Tibial nerve (tissue), 4 donors: ENCODE data around the gene MT1E. TPM values are rescaled to one million over a fixed set of nuclear protein-coding genes. Genes with fewer than 3 reads are reported as not detected.
A peak's percentile ranks its signal among the peaks of the same experiment; 100 is the strongest.

Experiments used
- DNase-seq, 2 donors: peaks; one replicate each; pipeline ENCODE4 v3.0.0-alpha.2; 2019; ENCODE audit warnings: low spot score in 2 of 2
- H3K27ac ChIP-seq, 4 donors: fragments of 200-600 bp; sonication (generic) in 3 of 4; one replicate each; pipeline ENCODE4 v1.5.1; 2017 to 2019; ENCODE audit warnings: mild to moderate bottlenecking in 1 of 4
- H3K27me3 ChIP-seq, 2 donors: fragments of 200-600 bp; sonication (generic) in 1 of 2; one replicate each; pipeline versions ENCODE4 v1.5.1 to v1.6.0; 2017 to 2019
- H3K36me3 ChIP-seq, 3 donors: fragments of 200-600 bp; sonication (generic); one replicate each; pipeline ENCODE4 v1.5.1; 2018 to 2019
- H3K4me1 ChIP-seq, 4 donors: fragments of 200-600 bp; sonication (generic) in 3 of 4; one replicate each; pipeline ENCODE4 v1.5.1; 2017 to 2019
- H3K4me3 ChIP-seq, 4 donors: fragments of 200-600 bp; sonication (generic) in 3 of 4; one replicate each; pipeline ENCODE4 v1.5.1; 2017 to 2019; ENCODE audit warnings: mild to moderate bottlenecking in 1 of 4, moderate library complexity in 1 of 4
- H3K9me3 ChIP-seq, 4 donors: fragments of 200-600 bp; sonication (generic) in 3 of 4; one replicate each; pipeline ENCODE4 v1.5.1; 2017 to 2019
- EP300 ChIP-seq, 2 donors: sonication (generic); formaldehyde crosslinking; IDR thresholded peaks; one replicate each; pipeline ENCODE4 v1.6.1; 2017; ENCODE audit warnings: antibody characterized with exemption in 2 of 2, mild to moderate bottlenecking in 1 of 2
- POLR2A ChIP-seq, 2 donors: fragments of 450-650 bp; IDR thresholded peaks; one replicate each; pipeline ENCODE4 v1.6.1; 2017; ENCODE audit warnings: antibody characterized with exemption in 2 of 2, mild to moderate bottlenecking in 2 of 2, moderate library complexity in 2 of 2
- WGBS, 2 donors: methylation state at CpG; one replicate each; pipeline ENCODE4 v1.1.5; 2018; 5-methylcytosine and 5-hydroxymethylcytosine counted together
- total RNA-seq, 4 donors: library from RNA; depleted of rRNA; stranded (reverse); fragments of >200 nt; gene quantifications; one replicate each; pipeline ENCODE4 v1.1.0, GENCODE V29; 2016
- TF ChIP-seq, protein P1 (sequence below), 5 experiments: fragments of 200-600 bp in 3 of 5; fragments of 450-650 bp in 2 of 5; sonication (generic) in 3 of 5; IDR thresholded peaks; one replicate each; pipeline ENCODE4 v1.5.1; 2016 to 2019; ENCODE audit warnings: antibody characterized with exemption in 5 of 5, mild to moderate bottlenecking in 3 of 5, moderate library complexity in 2 of 5

Gene MT1E
- total RNA-seq, 4 donors from 2014 or later: 229 to 1,068 (median 290) TPM

DNA sequence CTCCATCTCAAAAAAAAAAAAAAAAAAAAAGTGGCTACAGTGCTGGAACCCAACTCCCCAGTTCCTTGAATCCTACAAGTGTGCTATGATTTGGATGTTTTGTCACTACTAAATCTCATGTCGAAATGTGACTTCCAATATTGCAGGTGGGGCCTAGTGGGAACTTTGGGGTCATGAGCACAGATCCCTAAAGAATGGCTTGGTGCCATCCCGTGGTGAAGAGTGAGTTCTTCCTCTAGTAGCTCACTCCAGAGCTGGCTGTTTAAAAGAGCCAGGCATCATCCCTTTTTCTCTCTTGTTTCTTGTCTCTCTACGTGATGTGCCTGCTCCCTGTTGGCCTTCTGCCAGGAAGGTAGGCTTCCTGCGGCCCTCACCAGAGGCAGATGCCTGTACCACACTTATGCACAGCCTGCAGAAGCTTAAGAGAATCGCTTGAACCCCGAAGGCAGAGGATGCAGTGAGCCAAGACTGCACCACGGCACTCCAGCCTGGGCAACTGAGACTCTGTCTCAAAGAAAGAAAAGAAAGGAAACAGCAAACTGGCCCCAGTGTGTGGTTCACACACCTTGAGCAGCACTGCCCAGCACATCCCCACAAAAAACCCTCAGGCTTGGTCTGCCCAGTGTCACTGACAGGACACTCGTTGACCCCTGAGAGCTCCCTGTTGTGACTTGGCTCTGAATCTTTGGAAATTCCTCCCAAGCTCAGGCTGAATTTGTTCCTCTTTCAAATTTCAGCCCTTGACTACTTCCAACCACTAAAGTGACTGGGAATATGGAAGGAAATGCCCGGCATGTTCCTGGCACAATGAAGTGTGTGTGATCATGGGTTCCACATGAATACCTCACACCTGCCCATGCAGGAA, 3.1 kb downstream of the MT1E start:
- H3K36me3 ChIP-seq: no peaks in the 10 kb centered on the region
- H3K27ac ChIP-seq: peak overlapping the region in 3 of 4 donors; percentile 35 to 93 (median 82)
- no peak overlapping the region for H3K4me3 ChIP-seq
- H3K4me1 ChIP-seq: peaks cover 0 to 56% (median 15%) of the 10 kb centered on the region in 4 donors
- DNase-seq: no peak
- TF ChIP-seq, protein P1, sequence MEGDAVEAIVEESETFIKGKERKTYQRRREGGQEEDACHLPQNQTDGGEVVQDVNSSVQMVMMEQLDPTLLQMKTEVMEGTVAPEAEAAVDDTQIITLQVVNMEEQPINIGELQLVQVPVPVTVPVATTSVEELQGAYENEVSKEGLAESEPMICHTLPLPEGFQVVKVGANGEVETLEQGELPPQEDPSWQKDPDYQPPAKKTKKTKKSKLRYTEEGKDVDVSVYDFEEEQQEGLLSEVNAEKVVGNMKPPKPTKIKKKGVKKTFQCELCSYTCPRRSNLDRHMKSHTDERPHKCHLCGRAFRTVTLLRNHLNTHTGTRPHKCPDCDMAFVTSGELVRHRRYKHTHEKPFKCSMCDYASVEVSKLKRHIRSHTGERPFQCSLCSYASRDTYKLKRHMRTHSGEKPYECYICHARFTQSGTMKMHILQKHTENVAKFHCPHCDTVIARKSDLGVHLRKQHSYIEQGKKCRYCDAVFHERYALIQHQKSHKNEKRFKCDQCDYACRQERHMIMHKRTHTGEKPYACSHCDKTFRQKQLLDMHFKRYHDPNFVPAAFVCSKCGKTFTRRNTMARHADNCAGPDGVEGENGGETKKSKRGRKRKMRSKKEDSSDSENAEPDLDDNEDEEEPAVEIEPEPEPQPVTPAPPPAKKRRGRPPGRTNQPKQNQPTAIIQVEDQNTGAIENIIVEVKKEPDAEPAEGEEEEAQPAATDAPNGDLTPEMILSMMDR (IDR thresholded peaks at IDR 0.05): no peak
- no peak for TF ChIP-seq POLR2A (IDR thresholded peaks at IDR 0.05)
- TF ChIP-seq EP300 (IDR thresholded peaks at IDR 0.05): no peak
- no peaks in the 10 kb centered on the region for H3K9me3 ChIP-seq
- peaks cover 0 to 5% of the 10 kb centered on the region in 2 donors for H3K27me3 ChIP-seq
- 72 to 73% methylated on average over 9 of the region's 9 CpGs for WGBS, 2 donors

DNA sequence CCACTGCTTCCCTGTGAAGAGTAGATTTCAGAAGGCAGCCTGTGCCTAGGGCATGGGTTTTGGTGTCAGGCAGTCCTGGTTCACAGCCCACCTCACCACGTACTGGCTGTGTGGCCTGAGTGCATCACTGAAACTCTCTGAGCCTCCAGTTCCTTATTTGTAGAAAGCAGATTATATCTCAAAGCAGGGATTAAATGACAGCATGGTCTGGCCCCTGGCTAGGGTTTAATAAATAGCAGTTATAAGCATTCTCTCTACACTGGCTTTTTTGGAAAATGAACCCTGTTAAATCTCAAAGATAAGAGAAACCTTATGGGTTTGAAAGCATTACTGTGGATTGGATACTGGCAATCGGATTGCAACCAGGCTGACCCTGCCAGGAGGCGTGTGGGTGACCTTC, 4.0 kb downstream of the MT1E start:
- H3K4me3 ChIP-seq: no peak overlapping the region
- no peaks in the 10 kb centered on the region for H3K36me3 ChIP-seq
- H3K27me3 ChIP-seq: peaks cover 0 to 7% of the 10 kb centered on the region in 2 donors
- H3K4me1 ChIP-seq: peaks cover 0 to 62% (median 15%) of the 10 kb centered on the region in 4 donors
- H3K27ac ChIP-seq: peak overlapping the region in 1 of 4 donors; percentile 93
- no peaks in the 10 kb centered on the region for H3K9me3 ChIP-seq
- no peak for TF ChIP-seq EP300 (IDR thresholded peaks at IDR 0.05)
- TF ChIP-seq POLR2A (IDR thresholded peaks at IDR 0.05): no peak
- TF ChIP-seq, protein P1 (IDR thresholded peaks at IDR 0.05): no peak
- WGBS, 2 donors: 79 to 88% methylated on average over 3 of the region's 3 CpGs
- DNase-seq: no peak

DNA sequence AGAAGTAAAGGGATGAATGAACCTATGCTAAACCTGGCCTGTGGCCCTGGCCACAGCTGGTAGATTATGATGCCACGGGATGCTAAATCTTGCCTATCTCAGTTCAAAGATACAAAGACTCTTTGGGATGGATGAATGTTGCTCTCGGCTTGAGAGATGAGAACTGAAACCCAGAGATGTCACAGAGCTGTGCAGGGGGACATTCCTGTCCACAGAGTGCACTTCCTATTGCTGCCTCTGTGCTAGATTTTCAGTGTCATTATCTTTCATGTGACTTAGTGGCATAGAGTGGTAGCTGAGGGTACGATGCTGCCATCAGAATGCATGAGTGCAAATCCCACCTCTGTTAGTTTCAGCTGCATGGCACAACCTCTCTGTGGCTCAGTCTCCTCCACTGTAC, 4.6 kb downstream of the MT1E start:
- no peaks in the 10 kb centered on the region for H3K36me3 ChIP-seq
- H3K27ac ChIP-seq: peak overlapping the region in 2 of 4 donors; percentile 41 to 94
- peaks cover 0 to 13% of the 10 kb centered on the region in 2 donors for H3K27me3 ChIP-seq
- peaks cover 0 to 62% (median 18%) of the 10 kb centered on the region in 4 donors for H3K4me1 ChIP-seq
- WGBS, 2 donors: 80 to 81% methylated on average over 3 of the region's 3 CpGs
- no peaks in the 10 kb centered on the region for H3K9me3 ChIP-seq
- no peak overlapping the region for H3K4me3 ChIP-seq
- TF ChIP-seq POLR2A (IDR thresholded peaks at IDR 0.05) (no peak), EP300 (IDR thresholded peaks at IDR 0.05) (no peak)
- TF ChIP-seq, protein P1 (IDR thresholded peaks at IDR 0.05): no peak
- no peak for DNase-seq

DNA sequence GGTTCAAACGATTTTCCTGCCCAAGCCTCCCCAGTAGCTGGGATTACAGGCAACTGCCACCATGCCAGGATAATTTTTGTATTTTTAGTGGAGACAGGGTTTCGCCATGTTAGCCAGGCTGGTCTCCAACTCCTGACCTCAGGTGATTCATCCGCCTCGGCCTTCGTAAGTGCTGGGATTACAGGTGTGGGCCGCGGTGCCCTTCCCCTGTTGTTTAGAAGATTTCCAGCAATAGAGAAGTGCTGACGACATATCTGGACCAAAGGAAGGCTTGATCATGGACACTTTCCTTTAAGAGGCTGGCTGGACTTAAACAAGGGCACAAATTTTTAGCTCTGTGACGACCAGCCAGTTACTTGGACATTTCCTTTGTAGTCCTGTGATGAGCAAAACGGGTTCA, 5.6 kb downstream of the MT1E start:
- no peak for DNase-seq
- peak overlapping the region; percentile 47 to 94 (median 84) for H3K27ac ChIP-seq
- WGBS, 2 donors: 88 to 92% methylated on average over 10 of the region's 10 CpGs
- H3K27me3 ChIP-seq: peaks cover 0 to 21% of the 10 kb centered on the region in 2 donors
- peaks cover 0 to 62% (median 14%) of the 10 kb centered on the region in 4 donors for H3K4me1 ChIP-seq
- no peaks in the 10 kb centered on the region for H3K36me3 ChIP-seq
- TF ChIP-seq EP300 (IDR thresholded peaks at IDR 0.05) (no peak), POLR2A (IDR thresholded peaks at IDR 0.05) (no peak)
- TF ChIP-seq, protein P1 (IDR thresholded peaks at IDR 0.05): no peak
- H3K9me3 ChIP-seq: no peaks in the 10 kb centered on the region
- H3K4me3 ChIP-seq: no peak overlapping the region

DNA sequence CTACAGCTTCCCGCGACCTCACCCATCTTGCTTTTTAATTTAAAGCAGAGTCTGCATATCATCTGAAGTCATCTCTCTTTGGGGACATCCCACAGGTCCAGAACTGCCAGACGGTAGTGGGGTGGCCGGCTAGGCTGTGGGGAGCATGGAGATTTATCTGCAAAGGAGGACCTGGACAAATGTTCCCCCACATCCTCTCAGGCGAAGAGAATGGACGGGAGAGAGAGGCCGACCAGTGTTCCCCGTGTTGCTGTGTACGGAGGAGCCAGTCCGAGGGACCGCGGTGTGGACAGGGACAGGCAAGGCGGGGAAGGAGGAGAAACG, 6.2 kb downstream of the MT1E start:
- H3K4me3 ChIP-seq: peak overlapping the region; percentile 38 to 60 (median 50)
- peaks cover 0 to 21% of the 10 kb centered on the region in 2 donors for H3K27me3 ChIP-seq
- H3K9me3 ChIP-seq: no peaks in the 10 kb centered on the region
- H3K27ac ChIP-seq: peak overlapping the region; percentile 47 to 94 (median 84)
- H3K4me1 ChIP-seq: peaks cover 0 to 63% (median 13%) of the 10 kb centered on the region in 4 donors
- no peak for DNase-seq
- no peak for TF ChIP-seq POLR2A (IDR thresholded peaks at IDR 0.05)
- TF ChIP-seq EP300 (IDR thresholded peaks at IDR 0.05): no peak
- TF ChIP-seq, protein P1 (IDR thresholded peaks at IDR 0.05): no peak
- WGBS, 2 donors: 25 to 29% methylated on average over 13 to 14 of the region's 14 CpGs
- no peaks in the 10 kb centered on the region for H3K36me3 ChIP-seq
